Neural cell (in vitro differentiated cells): ENCODE measurements around the gene RSPRY1. TPM values are rescaled to one million over a fixed set of nuclear protein-coding genes. Genes with fewer than 3 reads are reported as not detected.
A peak's percentile ranks its signal among the peaks of the same experiment; 100 is the strongest.
"Not testable (repeated sequence)": the region's sequence is repeated elsewhere in the genome, so short reads cannot be mapped to it uniquely, and the experiment has no call there.

Experiments
- H2AFZ ChIP-seq: fragments of 200-600, 300-800 bp; sonication (generic), shearing (Covaris generic); 2 replicates; pipeline ENCODE4 v1.6.0; 2014; ENCODE audit warnings: low read depth, mild to moderate bottlenecking, antibody characterized with exemption, low read length, moderate library complexity
- H3F3A ChIP-seq: fragments of 200-600 bp; shearing (Covaris generic); 2 replicates; pipeline ENCODE4 v1.6.1; 2016; ENCODE audit warnings: mild to moderate bottlenecking, moderate library complexity, mixed read lengths, antibody characterized with exemption, low read length; ENCODE audit not compliant: insufficient read depth, poor library complexity, severe bottlenecking
- H3K27ac ChIP-seq: fragments of 200-600, 300-800 bp; sonication (generic), shearing (Covaris generic); 2 replicates; pipeline ENCODE4 v1.5.1; 2014; ENCODE audit warnings: mild to moderate bottlenecking, low read length, moderate library complexity
- H3K27me3 ChIP-seq: fragments of 300-800, 200-600 bp; sonication (generic), shearing (Covaris generic); 2 replicates; pipeline ENCODE4 v1.6.0; 2014; ENCODE audit warnings: mild to moderate bottlenecking, low read depth, low read length, moderate library complexity; ENCODE audit not compliant: insufficient read depth
- H3K36me3 ChIP-seq: fragments of 300-800, 200-600 bp; sonication (generic), shearing (Covaris generic); 2 replicates; pipeline ENCODE4 v1.5.1; 2014; ENCODE audit warnings: mild to moderate bottlenecking, antibody characterized with exemption, low read length, moderate library complexity; ENCODE audit not compliant: insufficient read depth
- H3K4me2 ChIP-seq: fragments of 300-800, 200-600 bp; sonication (generic), shearing (Covaris generic); 2 replicates; pipeline ENCODE4 v1.6.0; 2014; ENCODE audit warnings: mild to moderate bottlenecking, low read length
- H3K4me3 ChIP-seq: fragments of 300-800, 200-600 bp; sonication (generic), shearing (Covaris generic); 2 replicates; pipeline ENCODE4 v1.5.1; 2014; ENCODE audit warnings: mild to moderate bottlenecking, low read length, moderate library complexity
- H3K79me2 ChIP-seq: fragments of 200-600 bp; shearing (Covaris generic); replicated peaks from 2 replicates; pipeline ENCODE4 v1.6.0; 2014; ENCODE audit warnings: mild to moderate bottlenecking, low read length, moderate library complexity; ENCODE audit not compliant: insufficient read depth
- H3K9ac ChIP-seq: fragments of 300-800, 200-600 bp; sonication (generic), shearing (Covaris generic); 2 replicates; pipeline ENCODE4 v1.6.1; 2016; ENCODE audit warnings: mild to moderate bottlenecking, low read length, mixed read lengths
- H3K9me2 ChIP-seq: fragments of 200-600 bp; shearing (Covaris generic); 2 replicates; pipeline ENCODE4 v1.6.1; 2016; ENCODE audit warnings: mild to moderate bottlenecking, low read length, mixed read lengths; ENCODE audit not compliant: insufficient read depth
- H3K9me3 ChIP-seq: fragments of 200-600, 300-800 bp; sonication (generic), shearing (Covaris generic); 2 replicates; pipeline ENCODE4 v1.6.1; 2016; ENCODE audit warnings: mild to moderate bottlenecking, mixed run types, low read length, moderate library complexity, mixed read lengths
- H4K20me1 ChIP-seq: fragments of 200-600 bp; shearing (Covaris generic); 2 replicates; pipeline ENCODE4 v1.6.1; 2016; ENCODE audit warnings: mild to moderate bottlenecking, mixed run types; ENCODE audit not compliant: insufficient read depth
- EP300 ChIP-seq: fragments of 450-650 bp; conservative IDR thresholded peaks from 2 replicates; pipeline ENCODE4 v1.6.1; 2014; ENCODE audit warnings: antibody characterized with exemption, mild to moderate bottlenecking, moderate library complexity; ENCODE audit not compliant: poor library complexity, severe bottlenecking
- EZH2 ChIP-seq: fragments of 200-600, 300-800 bp; shearing (Covaris generic), sonication (generic); IDR thresholded peaks from 2 replicates; pipeline ENCODE4 v1.6.1; 2014; ENCODE audit warnings: antibody characterized with exemption, low read length, borderline replicate concordance, mild to moderate bottlenecking; ENCODE audit not compliant: insufficient read depth, poor library complexity, severe bottlenecking
- MXI1 ChIP-seq: fragments of 450-650 bp; conservative IDR thresholded peaks from 2 replicates; pipeline ENCODE4 v1.6.1; 2014; ENCODE audit warnings: antibody characterized with exemption, mild to moderate bottlenecking; ENCODE audit not compliant: poor library complexity, severe bottlenecking
- POLR2AphosphoS5 ChIP-seq: IDR thresholded peaks from 2 replicates; pipeline ENCODE4 v1.6.1; 2012
- RAD21 ChIP-seq: fragments of 450-650 bp; conservative IDR thresholded peaks from 2 replicates; pipeline ENCODE4 v1.6.1; 2014; ENCODE audit warnings: antibody characterized with exemption, mild to moderate bottlenecking, moderate library complexity
- SMC3 ChIP-seq: fragments of 450-650 bp; conservative IDR thresholded peaks from 2 replicates; pipeline ENCODE4 v1.6.1; 2014; ENCODE audit warnings: antibody characterized with exemption, mild to moderate bottlenecking, moderate library complexity; ENCODE audit not compliant: poor library complexity
- TAF1 ChIP-seq: IDR thresholded peaks from 2 replicates; pipeline ENCODE4 v1.6.1; 2012; ENCODE audit warnings: low read depth
- polyA plus RNA-seq: library from polyadenylated mRNA; depleted of rRNA; stranded (reverse); fragments of >200 nt; gene quantifications from 2 replicates; pipeline ENCODE4 v1.2.3, GENCODE V29; 2014
- TF ChIP-seq, protein P1 (sequence below): IDR thresholded peaks from 2 replicates; pipeline ENCODE4 v1.6.1; 2012; ENCODE audit warnings: borderline replicate concordance
- TF ChIP-seq, protein P2 (sequence below): fragments of 450-650 bp; IDR thresholded peaks from 2 replicates; pipeline ENCODE4 v1.5.1; 2014; ENCODE audit warnings: antibody characterized with exemption, mild to moderate bottlenecking, moderate library complexity; ENCODE audit not compliant: poor library complexity, severe bottlenecking

RSPRY1 gene
- polyA plus RNA-seq, 1 donor from 2014 or later: 62.0 TPM

DNA sequence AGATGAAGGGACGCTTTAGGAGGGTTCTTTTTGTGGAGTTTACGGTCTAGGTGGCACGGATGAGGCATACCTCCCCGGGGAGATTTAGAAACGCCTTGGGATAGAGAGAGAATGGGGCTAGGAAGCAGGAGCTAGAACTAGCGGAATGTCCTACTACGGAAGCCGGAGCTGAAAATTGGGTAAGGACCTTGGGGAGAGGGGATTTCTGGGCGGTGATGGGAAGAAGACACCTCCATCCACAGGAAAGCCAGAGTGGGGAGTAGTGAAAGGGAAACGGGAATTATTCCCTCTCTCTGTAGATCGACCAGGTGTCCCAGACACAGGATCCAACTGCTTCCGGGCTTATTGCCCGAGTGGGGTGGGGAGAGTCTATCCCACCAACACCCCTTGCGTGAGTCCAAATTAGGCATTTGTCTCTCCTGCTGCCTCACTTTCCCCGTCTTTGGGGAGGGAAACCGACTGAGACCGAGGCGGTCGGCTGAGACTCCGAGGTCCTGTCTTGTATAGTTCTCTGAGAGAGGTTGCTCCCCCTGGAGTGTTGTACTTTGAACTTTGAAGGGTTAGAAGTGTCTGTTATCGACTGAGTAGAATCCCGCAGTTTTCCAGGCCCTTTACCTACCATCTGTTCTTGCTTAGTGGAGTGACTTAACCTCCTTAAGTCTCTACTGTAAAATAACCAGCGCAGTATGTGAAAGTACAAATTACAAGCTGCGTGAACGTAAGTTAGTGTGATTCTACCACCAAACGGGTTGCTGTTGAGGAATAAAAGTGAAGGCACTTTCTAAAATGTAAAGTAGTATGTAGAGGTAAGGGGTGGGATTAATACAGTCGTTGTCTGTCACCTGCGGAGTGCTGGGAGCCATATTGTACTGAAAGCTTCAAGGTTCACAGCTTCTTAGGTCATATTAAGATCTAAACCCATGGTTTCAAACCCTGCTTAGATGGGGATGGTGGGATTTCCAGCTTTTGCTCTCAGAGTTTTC is 1.0 kb downstream of the RSPRY1 start:
- Histone ChIP-seq H3K4me2 (peak overlapping the region; percentile 94), H3K27ac (peak overlapping the region; percentile 98), H3K79me2 (peaks cover 88% of the 10 kb centered on the region), H3K9ac (peak overlapping the region; percentile 98), H3K36me3 (no peaks in the 10 kb centered on the region), H3K27me3 (no peaks in the 10 kb centered on the region), H2AFZ (peak overlapping the region; percentile 93), H3F3A (no peaks in the 10 kb centered on the region), H4K20me1 (no peaks in the 10 kb centered on the region), H3K9me2 (no peaks in the 10 kb centered on the region), H3K9me3 (no peaks in the 10 kb centered on the region), H3K4me3 (peak overlapping the region; percentile 88)
- no peak for TF ChIP-seq SMC3
- no peak for TF ChIP-seq RAD21
- TF ChIP-seq EZH2: no peak
- TF ChIP-seq, protein P1, sequence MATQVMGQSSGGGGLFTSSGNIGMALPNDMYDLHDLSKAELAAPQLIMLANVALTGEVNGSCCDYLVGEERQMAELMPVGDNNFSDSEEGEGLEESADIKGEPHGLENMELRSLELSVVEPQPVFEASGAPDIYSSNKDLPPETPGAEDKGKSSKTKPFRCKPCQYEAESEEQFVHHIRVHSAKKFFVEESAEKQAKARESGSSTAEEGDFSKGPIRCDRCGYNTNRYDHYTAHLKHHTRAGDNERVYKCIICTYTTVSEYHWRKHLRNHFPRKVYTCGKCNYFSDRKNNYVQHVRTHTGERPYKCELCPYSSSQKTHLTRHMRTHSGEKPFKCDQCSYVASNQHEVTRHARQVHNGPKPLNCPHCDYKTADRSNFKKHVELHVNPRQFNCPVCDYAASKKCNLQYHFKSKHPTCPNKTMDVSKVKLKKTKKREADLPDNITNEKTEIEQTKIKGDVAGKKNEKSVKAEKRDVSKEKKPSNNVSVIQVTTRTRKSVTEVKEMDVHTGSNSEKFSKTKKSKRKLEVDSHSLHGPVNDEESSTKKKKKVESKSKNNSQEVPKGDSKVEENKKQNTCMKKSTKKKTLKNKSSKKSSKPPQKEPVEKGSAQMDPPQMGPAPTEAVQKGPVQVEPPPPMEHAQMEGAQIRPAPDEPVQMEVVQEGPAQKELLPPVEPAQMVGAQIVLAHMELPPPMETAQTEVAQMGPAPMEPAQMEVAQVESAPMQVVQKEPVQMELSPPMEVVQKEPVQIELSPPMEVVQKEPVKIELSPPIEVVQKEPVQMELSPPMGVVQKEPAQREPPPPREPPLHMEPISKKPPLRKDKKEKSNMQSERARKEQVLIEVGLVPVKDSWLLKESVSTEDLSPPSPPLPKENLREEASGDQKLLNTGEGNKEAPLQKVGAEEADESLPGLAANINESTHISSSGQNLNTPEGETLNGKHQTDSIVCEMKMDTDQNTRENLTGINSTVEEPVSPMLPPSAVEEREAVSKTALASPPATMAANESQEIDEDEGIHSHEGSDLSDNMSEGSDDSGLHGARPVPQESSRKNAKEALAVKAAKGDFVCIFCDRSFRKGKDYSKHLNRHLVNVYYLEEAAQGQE: no peak
- no peak for TF ChIP-seq MXI1
- TF ChIP-seq POLR2AphosphoS5: no peak
- TF ChIP-seq EP300: no peak

DNA sequence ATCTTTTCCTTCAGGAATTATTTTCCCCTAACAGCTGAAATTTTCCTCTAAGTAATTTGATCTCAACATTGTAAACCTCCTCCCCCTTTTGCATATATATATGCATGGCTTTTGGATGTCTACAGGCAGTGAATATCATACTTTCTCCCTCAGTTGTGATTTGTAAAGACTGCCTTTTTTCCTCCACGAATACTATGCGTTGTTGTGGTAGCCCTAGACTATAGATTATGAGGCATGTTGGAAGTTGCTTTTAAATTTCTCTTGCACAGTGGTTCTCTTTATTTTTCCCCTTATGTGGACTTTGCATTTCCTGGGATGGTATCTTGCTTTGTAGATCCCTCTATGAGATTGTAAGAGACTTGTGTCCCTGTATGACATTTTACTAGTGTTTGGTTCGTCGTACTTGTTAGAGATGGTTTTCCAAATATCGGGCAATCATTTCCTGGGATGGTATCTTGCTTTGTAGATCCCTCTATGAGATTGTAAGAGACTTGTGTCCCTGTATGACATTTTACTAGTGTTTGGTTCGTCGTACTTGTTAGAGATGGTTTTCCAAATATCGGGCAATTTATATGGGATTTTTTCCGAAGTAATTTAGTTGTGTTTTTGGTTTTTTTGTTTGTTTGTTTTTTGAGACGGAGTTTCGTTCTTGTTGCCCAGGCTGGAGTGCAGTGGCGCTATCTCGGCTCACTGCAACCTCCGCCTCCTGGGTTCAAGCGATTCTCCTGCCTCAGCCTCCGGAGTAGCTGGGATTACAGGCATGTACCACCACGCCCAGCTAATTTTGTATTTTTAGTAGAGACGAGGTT is 2.0 kb downstream of the RSPRY1 start:
- H3K36me3 ChIP-seq, H3K9me3 ChIP-seq, H3F3A ChIP-seq, H3K27me3 ChIP-seq, H3K9me2 ChIP-seq, H4K20me1 ChIP-seq, H2AFZ ChIP-seq: not testable (repeated sequence)
- Histone ChIP-seq H3K9ac (peak overlapping the region; percentile 98), H3K27ac (peak overlapping the region; percentile 98), H3K4me2 (peak overlapping the region; percentile 94), H3K4me3 (peak overlapping the region; percentile 88), H3K79me2 (peaks cover 88% of the 10 kb centered on the region)

DNA sequence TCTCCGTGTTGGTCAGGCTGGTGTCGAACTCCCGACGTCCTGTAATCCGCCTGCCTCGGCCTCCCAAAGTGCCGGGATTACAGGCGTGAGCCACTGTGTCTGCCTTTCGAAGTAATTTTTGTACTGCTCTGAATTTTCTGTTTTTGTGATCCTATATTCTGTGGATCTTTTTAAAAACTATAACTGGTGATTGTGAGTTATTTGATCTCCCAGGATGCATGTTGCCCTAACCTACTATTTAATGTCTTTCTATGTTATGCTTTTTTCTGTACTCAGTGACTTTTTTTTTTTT is 2.5 kb downstream of the RSPRY1 start:
- H3K4me2 ChIP-seq: no peak overlapping the region
- no peak for TF ChIP-seq EZH2
- TF ChIP-seq RAD21: no peak
- TF ChIP-seq, protein P1: no peak
- TF ChIP-seq SMC3: no peak
- TF ChIP-seq, protein P2, sequence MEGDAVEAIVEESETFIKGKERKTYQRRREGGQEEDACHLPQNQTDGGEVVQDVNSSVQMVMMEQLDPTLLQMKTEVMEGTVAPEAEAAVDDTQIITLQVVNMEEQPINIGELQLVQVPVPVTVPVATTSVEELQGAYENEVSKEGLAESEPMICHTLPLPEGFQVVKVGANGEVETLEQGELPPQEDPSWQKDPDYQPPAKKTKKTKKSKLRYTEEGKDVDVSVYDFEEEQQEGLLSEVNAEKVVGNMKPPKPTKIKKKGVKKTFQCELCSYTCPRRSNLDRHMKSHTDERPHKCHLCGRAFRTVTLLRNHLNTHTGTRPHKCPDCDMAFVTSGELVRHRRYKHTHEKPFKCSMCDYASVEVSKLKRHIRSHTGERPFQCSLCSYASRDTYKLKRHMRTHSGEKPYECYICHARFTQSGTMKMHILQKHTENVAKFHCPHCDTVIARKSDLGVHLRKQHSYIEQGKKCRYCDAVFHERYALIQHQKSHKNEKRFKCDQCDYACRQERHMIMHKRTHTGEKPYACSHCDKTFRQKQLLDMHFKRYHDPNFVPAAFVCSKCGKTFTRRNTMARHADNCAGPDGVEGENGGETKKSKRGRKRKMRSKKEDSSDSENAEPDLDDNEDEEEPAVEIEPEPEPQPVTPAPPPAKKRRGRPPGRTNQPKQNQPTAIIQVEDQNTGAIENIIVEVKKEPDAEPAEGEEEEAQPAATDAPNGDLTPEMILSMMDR: no peak
- TF ChIP-seq EP300: no peak
- TF ChIP-seq POLR2AphosphoS5: no peak
- TF ChIP-seq MXI1: no peak
- TF ChIP-seq TAF1: no peak

More for the DNA sequence above, 2.5 kb downstream of the RSPRY1 start:
- no peak overlapping the region for H3K9ac ChIP-seq
- H3K4me3 ChIP-seq: peak overlapping the region; percentile 88
- H3K27ac ChIP-seq: no peak overlapping the region
- H3K36me3 ChIP-seq: no peaks in the 10 kb centered on the region
- H2AFZ ChIP-seq: no peak overlapping the region
- H3K9me3 ChIP-seq: no peaks in the 10 kb centered on the region
- H4K20me1 ChIP-seq: no peaks in the 10 kb centered on the region
- H3K9me2 ChIP-seq: no peaks in the 10 kb centered on the region
- H3F3A ChIP-seq: no peaks in the 10 kb centered on the region
- H3K79me2 ChIP-seq: peaks cover 88% of the 10 kb centered on the region
- no peaks in the 10 kb centered on the region for H3K27me3 ChIP-seq
